Adrenal gland (tissue), 5 donors: Measurements from ENCODE around the gene GPD1.

Experiments
- CTCF ChIP-seq, 6 experiments: fragments of 450-650 bp in 4 of 6; fragments of 200-600 bp in 2 of 6; sonication (generic) in 1 of 6; IDR thresholded peaks; 1 replicate in 5 of 6; 2 replicates in 1 of 6; pipeline versions ENCODE4 v1.5.1 to v1.8.0; 2016 to 2021; ENCODE audit warnings: antibody characterized with exemption in 6 of 6, mild to moderate bottlenecking in 2 of 6, moderate library complexity in 1 of 6
- POLR2A ChIP-seq, 2 donors: fragments of 450-650 bp; IDR thresholded peaks; one replicate each; pipeline ENCODE4 v1.6.1; 2017; ENCODE audit warnings: antibody characterized with exemption in 2 of 2, mild to moderate bottlenecking in 2 of 2, moderate library complexity in 1 of 2
- donor health status: DM: no; HTN: no; CAD: no.

DNA sequence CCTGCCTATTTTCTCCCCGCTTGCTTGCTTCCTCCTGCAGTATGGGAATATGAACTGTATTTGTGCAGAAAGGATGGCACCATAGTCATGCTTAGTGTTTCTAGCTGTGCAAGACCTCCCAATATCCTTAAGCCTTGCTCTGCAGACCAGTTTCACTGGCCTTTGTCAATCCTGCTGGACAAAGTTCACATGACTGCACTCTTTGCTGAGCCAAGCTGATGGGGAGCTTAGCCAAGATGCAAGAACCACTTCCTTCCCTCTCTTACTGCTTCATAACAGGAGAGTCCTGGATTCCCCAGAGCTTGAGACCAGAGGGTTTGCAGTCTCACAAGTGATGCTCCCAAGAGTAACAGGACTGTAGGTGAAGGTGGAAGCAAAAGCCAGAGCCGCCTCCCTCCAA is 42.6 kb upstream of the GPD1 start:
- TF ChIP-seq POLR2A (IDR thresholded peaks at IDR 0.05) (no peak), CTCF (IDR thresholded peaks at IDR 0.05) (no peak)
